ENCODE results near the gene FAM78B.

Gene FAM78B

DNA sequence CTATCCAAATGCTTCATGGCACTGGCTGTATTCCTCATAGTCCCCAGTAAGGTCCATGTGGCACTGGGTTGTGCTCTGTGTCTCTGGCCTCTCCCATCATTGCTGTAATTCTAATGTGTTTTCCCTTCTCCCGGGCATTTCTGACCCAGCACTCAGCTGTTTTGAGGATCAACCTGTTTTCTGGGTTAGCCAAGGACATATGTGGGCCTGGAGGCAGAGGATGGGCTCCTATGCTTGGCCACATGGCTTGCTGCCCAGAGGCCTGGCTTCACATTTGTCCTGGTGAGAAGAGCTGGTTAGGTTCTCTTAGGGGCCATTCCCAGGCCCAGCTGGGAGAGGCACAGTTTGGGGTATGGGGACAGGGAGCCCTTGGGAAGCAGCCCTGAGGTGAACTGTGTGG is 103.1 kb downstream of the FAM78B start:
- no peak for DNase-seq

DNA sequence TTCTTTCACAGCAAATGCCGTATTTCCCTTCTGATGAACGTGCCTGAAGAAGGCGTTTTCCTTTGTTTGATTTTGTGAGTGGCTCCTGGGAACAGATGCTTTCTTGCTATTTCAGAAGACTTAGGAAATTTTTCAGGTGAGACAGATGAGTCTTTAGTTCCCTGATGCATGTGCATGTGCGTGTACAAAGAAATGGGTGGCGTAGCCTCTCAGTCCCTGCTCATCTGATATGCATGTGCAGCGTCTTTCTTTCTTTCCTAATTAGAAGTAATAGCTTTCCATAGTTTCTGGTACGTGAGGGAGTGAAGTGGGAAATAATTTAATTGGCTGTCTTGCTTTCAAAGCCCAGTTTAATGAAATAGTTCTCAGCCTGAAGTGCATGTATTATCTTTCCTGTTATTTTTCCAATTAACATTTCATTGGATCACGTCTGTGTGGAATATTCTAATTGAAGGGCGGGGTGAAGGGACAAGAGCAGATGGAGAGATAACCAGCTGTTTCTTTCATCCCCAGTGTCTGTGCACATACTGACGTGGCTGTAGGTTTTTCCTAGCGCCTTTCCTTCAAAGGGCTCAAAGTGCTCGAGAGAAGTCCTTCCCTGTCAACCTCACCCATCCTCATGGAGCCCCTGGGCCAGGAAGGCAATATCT is 104.3 kb downstream of the FAM78B start:
- DNase-seq: no peak

DNA sequence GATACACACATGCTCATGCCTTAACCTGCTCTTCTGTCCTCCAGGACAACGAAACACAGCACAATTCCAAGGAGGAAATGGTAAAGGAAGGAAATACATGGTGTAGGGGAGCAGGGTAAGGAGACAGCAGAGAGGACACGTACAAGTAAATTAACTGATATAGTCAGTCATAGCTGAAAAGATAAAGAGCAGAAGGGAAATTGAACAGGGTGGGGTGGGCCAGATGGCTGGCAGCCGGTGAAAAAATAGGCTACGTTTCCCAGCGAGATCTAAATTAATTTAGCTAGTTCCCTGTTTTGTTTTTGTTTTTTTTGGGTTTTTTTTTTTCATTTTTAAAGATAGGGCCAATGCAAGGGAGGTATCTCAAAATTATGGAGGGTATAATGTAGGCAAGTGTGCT is 109.2 kb downstream of the FAM78B start:
- no peak for DNase-seq

DNA sequence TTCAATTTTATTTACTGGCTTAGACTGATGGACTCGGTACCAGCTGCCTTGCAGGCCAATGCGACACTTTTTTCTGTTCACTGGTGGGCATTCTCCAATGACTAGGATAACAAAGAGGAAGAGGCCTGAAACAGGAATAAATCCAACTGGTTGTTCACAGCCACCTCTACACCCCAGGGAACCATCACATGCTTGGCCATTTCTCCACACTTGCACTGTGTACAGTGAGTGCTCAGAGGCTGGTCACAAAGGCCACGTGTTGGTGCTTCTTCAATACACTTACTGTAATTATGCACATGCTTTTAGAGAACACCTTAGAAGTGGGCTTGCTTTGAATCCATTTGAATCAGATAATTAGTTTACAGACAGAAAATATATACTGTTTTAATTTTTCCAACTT is 113.4 kb downstream of the FAM78B start:
- no peak for DNase-seq

DNA sequence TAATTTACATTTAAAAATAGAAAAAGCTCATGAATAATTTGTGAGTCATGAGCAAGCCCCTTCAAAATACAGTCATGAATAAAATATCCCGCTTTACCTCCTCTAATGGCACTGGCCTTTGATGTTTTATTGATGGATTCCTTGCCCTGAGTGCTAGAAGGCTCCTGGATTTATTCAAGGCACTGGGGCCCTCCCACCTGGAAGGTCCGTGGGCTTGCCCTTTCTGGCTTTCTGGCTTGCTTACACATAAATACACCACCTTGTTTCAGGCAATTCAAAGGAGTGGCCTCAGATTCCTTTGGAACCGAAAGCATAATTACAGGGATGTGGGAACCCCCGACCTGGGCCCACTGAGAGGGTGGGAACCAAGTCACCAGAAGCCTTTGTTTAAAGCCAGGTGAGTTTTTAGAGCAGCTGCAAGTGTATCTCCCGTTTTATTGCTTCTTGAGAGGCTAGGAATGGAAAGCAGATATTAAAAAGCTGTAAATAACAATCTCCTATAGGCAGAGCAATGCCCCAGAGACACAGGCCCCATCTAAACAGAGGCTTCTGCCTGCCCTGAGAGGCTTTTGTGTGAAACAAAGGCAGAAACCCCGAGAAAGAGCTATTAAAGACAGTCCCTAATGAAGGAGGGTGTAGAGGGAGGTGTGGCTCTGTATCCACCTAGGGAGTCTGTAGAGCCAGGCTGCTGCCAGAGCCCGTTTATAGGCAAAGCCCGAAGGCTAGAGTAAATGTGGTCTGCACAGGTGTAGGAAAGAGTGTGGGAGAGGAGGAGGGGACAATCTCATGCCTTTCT is 126.4 kb downstream of the FAM78B start:
- DNase-seq: no peak

DNA sequence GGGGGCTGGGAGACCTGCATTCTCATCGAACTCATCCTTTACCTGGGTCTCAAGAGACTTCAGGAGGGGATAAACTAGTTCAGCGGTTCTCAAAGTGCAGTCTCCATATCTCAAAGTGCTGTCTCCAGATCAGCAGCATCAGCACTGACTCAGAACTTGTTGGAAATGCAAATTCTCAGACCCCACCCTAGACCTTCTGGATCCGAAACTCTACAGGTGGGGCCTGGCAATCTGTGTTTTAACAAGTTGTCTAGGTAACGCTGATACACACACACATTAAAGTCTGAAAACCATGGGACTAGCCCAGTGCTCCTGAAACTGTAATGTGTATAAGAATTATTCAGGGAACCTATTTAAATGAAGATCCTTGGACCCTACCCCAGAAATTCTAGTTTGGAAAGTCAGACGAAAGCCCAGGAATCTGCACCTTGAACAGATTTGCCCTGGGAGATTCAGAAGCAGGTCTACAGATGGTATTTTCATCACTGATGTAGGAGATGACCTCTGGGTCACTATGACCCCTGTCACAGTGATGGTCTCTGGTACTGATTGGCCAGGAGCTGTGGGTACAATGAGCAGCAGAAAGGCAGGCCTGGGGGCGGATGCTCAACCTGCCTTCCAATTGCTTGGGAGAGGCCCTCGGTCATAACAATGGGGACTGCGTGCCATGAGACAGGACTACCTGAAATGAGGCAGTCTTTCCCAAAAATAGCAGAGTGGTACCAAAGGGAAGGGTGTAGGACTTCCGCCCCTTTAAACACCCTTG is 127.2 kb downstream of the FAM78B start:
- no peak for DNase-seq

DNA sequence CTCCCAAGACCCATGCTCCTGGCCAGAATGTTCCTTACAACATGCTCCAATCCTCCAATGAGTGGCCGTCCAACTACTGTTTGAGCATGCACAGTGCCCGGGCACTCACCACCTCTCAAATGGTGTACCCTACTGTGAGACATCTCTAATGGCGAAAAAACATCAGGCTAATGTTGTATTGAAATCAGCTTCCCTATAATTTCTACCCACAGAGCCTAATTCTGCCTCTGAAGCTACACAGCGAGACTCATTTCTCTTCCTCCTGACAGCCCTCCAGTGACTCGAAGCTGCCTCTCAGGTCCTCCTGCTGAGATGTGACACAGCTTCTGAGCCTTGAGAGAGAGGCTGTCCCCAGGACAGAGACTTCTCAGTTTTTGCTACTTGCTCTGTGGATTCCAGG is 130.7 kb downstream of the FAM78B start:
- no peak for DNase-seq

DNA sequence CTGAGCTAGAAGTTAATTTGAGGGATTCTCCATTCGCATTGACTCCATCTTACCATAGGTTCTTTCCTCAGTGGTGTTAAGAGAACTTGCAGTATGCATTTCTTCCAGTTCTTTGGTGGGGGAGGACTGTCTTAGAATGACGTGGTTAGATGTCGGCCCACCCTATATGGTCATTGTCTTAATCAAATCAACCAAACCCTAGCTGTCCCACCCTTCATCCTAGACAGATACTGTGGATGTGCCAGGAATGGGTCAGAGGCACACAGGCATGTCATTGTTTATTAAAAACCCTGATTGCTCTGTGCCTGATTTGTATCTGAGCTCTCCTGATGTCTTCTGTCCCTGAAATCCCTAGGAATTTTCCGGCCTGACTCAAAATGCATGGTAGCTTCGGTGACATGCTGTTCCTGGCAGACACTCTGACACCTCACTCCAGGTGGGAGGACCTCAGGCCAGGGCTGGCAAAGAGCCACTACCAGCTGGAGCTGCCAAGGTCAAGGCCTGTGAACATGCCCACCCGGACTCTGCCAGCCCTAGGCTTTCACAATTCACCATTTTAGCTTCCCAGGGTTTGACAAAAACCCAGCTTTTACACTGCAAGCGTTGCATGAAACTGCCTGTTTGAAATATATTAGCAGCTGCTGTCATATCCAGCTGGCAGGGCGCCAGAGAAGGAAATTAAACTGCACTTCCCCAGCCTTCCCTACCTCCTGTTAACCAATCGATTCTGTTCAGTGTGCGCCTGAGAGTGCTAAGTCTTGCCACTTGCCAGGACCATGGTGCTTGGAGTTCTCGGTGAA is 134.0 kb downstream of the FAM78B start:
- DNase-seq: no peak

DNA sequence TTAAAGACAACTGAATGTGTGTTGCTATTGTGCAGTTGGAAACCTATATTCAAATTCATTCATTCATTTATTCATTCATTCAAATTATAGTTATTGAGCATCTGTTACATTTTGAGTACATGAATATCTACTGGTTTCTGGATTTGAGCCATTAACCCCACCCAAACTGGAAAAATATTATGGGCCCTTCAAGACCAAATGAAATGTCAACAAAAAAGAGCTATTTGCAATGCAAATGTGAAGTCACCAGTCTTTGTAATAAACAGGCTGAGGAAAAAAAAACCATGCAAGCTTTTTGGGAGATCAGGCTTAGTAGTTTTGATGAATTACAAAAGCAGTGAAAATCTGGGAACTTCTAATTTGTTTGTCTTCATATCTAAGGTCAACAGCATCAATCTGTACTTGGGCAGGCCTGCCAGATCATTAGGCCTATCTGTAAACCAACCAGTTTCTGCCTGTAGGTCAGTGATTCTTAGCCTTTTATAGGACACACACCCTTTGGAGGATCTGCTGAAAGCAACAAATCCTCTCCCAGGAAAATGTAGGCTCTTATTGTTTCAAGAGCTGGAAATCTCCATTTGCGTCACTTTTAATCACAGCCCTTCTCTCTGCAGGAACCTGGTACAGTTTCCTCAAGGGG is 134.7 kb downstream of the FAM78B start:
- no peak for DNase-seq

DNA sequence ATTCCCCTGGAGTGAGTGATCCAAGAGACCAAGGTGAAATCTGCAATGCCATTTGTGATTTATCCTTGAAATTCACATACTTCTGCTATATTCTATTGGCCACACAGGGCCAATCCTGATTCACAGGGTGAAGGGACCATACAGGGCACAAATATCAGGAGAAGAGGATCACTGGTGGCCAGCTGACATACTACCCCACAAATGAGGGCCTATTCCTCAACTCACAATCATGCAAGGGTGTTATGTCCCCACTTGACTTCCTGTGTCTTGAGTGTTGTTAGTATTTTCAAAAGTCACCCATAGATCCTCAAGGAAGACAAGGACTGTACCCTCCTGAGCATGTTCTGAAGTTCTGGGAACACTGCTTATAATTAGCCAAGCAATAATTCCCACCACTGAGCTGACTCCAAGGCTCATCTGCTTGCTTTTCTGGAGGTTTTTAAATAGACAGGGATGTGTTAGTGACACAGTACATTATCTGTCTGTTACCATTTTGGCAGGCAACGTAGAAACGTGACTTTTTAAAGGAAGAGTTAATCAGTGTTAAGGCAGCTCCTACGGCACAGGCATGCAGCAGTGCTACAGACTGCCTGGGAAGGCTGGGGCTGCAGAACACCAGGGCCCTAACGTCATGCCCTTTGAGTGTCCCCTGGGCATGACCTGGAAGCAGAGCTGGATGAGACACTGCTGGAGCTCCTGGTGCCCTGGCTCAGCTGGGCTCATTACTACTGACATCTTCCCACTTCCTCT is 137.4 kb downstream of the FAM78B start:
- DNase-seq: no peak

DNA sequence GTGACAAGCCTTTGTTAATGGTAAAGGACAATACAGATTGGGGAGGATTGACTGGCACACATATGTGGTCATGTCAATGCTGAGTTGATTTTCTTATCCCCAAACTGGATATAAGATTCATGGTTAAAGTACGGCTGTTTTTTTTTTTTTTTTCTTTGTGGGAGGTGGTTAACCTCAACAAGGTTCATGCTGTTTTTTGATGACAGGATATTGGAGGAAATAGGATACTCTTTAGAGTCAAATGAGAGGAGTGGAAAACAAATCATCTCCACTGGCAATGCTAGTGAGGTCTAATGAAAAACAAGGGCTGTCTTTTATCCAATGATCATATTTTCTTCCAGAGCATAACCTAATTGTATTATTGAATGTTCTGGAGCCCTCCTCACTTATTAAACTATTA is 140.2 kb downstream of the FAM78B start:
- no peak for DNase-seq

DNA sequence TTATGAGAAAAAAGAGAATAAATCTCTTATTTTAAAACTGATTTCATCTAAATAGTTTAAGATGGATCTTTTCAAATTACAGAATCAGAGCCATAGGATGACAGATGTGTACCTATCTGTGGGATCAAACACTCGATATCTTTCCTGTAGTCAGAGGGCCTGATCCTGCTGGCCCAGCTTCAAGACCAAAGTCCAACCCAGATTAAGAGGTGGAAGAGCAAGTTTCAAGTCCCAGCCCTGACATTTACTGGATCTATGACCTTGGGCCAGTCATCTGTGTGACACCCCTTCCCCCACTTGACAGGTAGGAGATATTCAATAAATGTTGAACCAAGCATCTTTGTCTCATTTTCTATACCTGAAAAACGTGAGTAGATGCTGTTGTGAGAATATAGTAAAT is 140.7 kb downstream of the FAM78B start:
- DNase-seq: no peak

DNA sequence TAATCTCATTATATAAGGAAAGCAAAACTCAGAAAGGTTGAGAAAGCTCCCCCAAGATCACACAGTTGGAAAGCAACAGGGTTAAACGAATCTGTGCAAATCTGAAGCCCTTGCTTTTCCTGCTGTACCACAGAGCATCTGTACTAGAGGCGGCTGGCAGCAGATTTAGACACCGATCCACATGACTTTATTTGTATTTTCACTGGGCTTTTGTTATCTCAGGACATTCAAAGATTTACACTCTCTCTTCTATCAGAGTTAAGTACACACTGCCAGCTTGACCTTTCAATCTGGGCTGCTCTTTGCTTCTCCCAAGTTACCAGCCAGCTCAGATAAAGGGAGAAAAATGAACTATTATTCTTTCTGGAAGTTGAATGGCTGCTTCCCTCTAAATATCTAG is 146.6 kb downstream of the FAM78B start:
- DNase-seq: no peak
